KMS-11 (cell line): ENCODE results near the gene ADAM23.

Source experiments
- H2AFZ ChIP-seq: fragments of 200-600 bp; sonication (generic); 2 replicates; pipeline ENCODE4 v1.6.1; 2016; ENCODE audit warnings: antibody characterized with exemption, mixed run types, low read depth
- H3K27ac ChIP-seq: fragments of 200-600 bp; sonication (generic); 2 replicates; pipeline ENCODE4 v1.6.1; 2016; ENCODE audit warnings: mild to moderate bottlenecking, mixed run types
- H3K27me3 ChIP-seq: fragments of 200-600 bp; sonication (generic); 2 replicates; pipeline ENCODE4 v1.6.1; 2017; ENCODE audit warnings: mild to moderate bottlenecking, low read depth, mixed run types, moderate library complexity; ENCODE audit not compliant: insufficient read depth
- H3K36me3 ChIP-seq: fragments of 200-600 bp; sonication (generic); 2 replicates; pipeline ENCODE4 v1.6.1; 2017; ENCODE audit warnings: mild to moderate bottlenecking, mixed run types; ENCODE audit not compliant: insufficient read depth
- H3K4me1 ChIP-seq: fragments of 200-600 bp; sonication (generic); 2 replicates; pipeline ENCODE4 v1.6.1; 2016; ENCODE audit warnings: mild to moderate bottlenecking, low read depth, mixed run types; ENCODE audit not compliant: poor library complexity, severe bottlenecking
- H3K4me2 ChIP-seq: fragments of 200-600 bp; sonication (generic); 2 replicates; pipeline ENCODE4 v1.7.0; 2016; ENCODE audit warnings: mild to moderate bottlenecking, mixed run types
- H3K4me3 ChIP-seq: fragments of 200-600 bp; sonication (generic); IDR thresholded peaks from 2 replicates; pipeline ENCODE4 v1.6.1; 2017; ENCODE audit warnings: low read depth, low read length, mixed read lengths; ENCODE audit not compliant: insufficient read depth
- H3K79me2 ChIP-seq: fragments of 200-600 bp; sonication (generic); 2 replicates; pipeline ENCODE4 v1.6.1; 2016; ENCODE audit warnings: low read depth, mixed run types; ENCODE audit not compliant: insufficient read depth
- H3K9ac ChIP-seq: fragments of 200-600 bp; sonication (generic); 2 replicates; pipeline ENCODE4 v1.6.1; 2016; ENCODE audit warnings: mild to moderate bottlenecking, mixed run types
- H4K20me1 ChIP-seq: fragments of 200-600 bp; sonication (generic); 2 replicates; pipeline ENCODE4 v1.6.1; 2016; ENCODE audit warnings: mild to moderate bottlenecking, mixed run types; ENCODE audit not compliant: insufficient read depth
- CTCF ChIP-seq: fragments of 200-600 bp; sonication (generic); conservative IDR thresholded peaks from 2 replicates; pipeline ENCODE4 v1.6.1; 2017; ENCODE audit warnings: low read depth, mild to moderate bottlenecking, antibody characterized with exemption, low read length, moderate library complexity, mixed read lengths

Gene ADAM23

DNA sequence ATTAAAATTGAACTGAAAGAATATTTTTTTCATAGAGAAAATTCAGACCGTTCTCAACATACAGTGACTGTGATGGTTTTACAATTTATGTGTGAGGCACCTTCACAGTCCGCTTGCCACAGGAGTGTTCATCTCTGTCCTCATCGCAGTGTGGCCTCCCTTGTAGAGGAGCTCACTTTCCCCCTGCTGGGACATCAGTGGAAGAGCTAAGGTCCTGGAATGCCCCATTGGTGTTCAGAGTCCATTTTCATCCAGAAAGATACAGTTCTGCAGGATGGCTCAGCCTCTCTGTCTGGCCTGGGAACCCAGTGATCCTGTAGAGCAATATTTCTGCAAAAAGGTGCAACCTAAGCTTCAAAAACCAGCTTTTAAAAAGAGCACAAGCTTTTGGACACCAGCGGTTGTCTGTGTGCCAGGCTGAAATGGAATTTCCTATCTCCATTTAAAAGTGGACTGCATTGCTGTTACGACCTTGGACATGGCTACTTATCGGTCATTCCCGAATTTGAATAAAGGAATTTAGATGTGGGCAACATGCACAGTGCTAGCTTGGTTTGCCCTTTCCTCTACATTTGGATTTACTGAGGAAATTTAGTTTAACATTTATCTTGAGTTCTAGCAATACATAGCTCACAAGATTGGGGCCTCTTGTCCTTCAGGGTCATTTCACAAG is 172.2 kb downstream of the ADAM23 start:
- H4K20me1 ChIP-seq, result no peaks in the 10 kb centered on the region
- no peak for TF ChIP-seq CTCF
- no peak overlapping the region for H3K27ac ChIP-seq
- H3K4me3 ChIP-seq, result no peak overlapping the region
- H3K4me1 ChIP-seq, result no peaks in the 10 kb centered on the region
- no peak overlapping the region for H2AFZ ChIP-seq
- H3K9ac ChIP-seq, result no peak overlapping the region
- H3K27me3 ChIP-seq, result no peaks in the 10 kb centered on the region
- H3K79me2 ChIP-seq, result no peaks in the 10 kb centered on the region
- H3K4me2 ChIP-seq, result no peak overlapping the region
- H3K36me3 ChIP-seq, result no peaks in the 10 kb centered on the region

GRCh38 chr2:206616151-206616550 is 172.8 kb downstream of the ADAM23 start:
- Histone ChIP-seq H2AFZ (no peak overlapping the region), H3K4me2 (no peak overlapping the region), H3K36me3 (no peaks in the 10 kb centered on the region), H3K79me2 (no peaks in the 10 kb centered on the region), H3K27me3 (no peaks in the 10 kb centered on the region), H3K9ac (no peak overlapping the region), H3K4me1 (no peaks in the 10 kb centered on the region), H4K20me1 (no peaks in the 10 kb centered on the region), H3K27ac (no peak overlapping the region), H3K4me3 (no peak overlapping the region)
- no peak for TF ChIP-seq CTCF

GRCh38 chr2:206619011-206619410 is 175.7 kb downstream of the ADAM23 start:
- Histone ChIP-seq H3K4me3 (no peak overlapping the region), H3K79me2 (no peaks in the 10 kb centered on the region), H2AFZ (no peak overlapping the region), H3K4me2 (no peak overlapping the region), H3K4me1 (no peaks in the 10 kb centered on the region), H3K36me3 (no peaks in the 10 kb centered on the region), H4K20me1 (no peaks in the 10 kb centered on the region), H3K9ac (no peak overlapping the region), H3K27ac (no peak overlapping the region), H3K27me3 (no peaks in the 10 kb centered on the region)
- no peak for TF ChIP-seq CTCF

- Histone ChIP-seq H3K9ac (no peak overlapping the region), H3K36me3 (no peaks in the 10 kb centered on the region), H4K20me1 (no peaks in the 10 kb centered on the region), H3K4me2 (no peak overlapping the region), H3K79me2 (no peaks in the 10 kb centered on the region), H3K27ac (no peak overlapping the region), H3K4me1 (no peaks in the 10 kb centered on the region), H3K4me3 (no peak overlapping the region), H2AFZ (no peak overlapping the region), H3K27me3 (no peaks in the 10 kb centered on the region)
- no peak for TF ChIP-seq CTCF
Observed at GRCh38 chr2:206626108-206626507, 182.8 kb downstream of the ADAM23 start.
